SK-N-SH treated with all-trans-retinoic acid at 6 μM for 48 hours (cell line): ENCODE data around the gene DIP2B.

ENCODE experiments used
- GLIS3 ChIP-seq: fragments of 250-450 bp; sonication (Bioruptor Pico); IDR thresholded peaks from 2 replicates; pipeline ENCODE4 v1.5.0; 2020; ENCODE audit warnings: mild to moderate bottlenecking, moderate library complexity
- PATZ1 ChIP-seq: fragments of 250-450 bp; sonication (Bioruptor Pico); IDR thresholded peaks from 2 replicates; pipeline ENCODE4 v1.8.0; 2020; ENCODE audit warnings: mild to moderate bottlenecking, moderate library complexity, borderline replicate concordance
- PPARA ChIP-seq: fragments of 250-450 bp; sonication (Bioruptor Pico); IDR thresholded peaks from 2 replicates; pipeline ENCODE4 v1.5.0; 2020; ENCODE audit warnings: mild to moderate bottlenecking, borderline replicate concordance
- SNAI2 ChIP-seq: fragments of 250-450 bp; sonication (Bioruptor Pico); IDR thresholded peaks from 2 replicates; pipeline ENCODE4 v1.5.0; 2020; ENCODE audit warnings: mild to moderate bottlenecking, moderate library complexity
- TSHZ2 ChIP-seq: fragments of 250-450 bp; sonication (Bioruptor Pico); IDR thresholded peaks from 2 replicates; pipeline ENCODE4 v1.5.0; 2020; ENCODE audit warnings: mild to moderate bottlenecking, moderate library complexity
- ZC3H10 ChIP-seq: fragments of 250-450 bp; sonication (Bioruptor Pico); IDR thresholded peaks from 2 replicates; pipeline ENCODE4 v1.5.1; 2021; ENCODE audit warnings: mild to moderate bottlenecking, moderate library complexity
- ZFP3 ChIP-seq: fragments of 250-450 bp; sonication (Bioruptor Pico); IDR thresholded peaks from 2 replicates; pipeline ENCODE4 v1.5.0; 2020; ENCODE audit warnings: mild to moderate bottlenecking, moderate library complexity
- ZFP30 ChIP-seq: fragments of 450-650 bp; formaldehyde crosslinking; IDR thresholded peaks from 2 replicates; pipeline ENCODE4 v1.5.0; 2022; ENCODE audit warnings: mild to moderate bottlenecking, moderate library complexity
- ZNF565 ChIP-seq: fragments of 450-650 bp; formaldehyde crosslinking; conservative IDR thresholded peaks from 2 replicates; pipeline ENCODE4 v1.5.0; 2020; ENCODE audit warnings: low read depth, mild to moderate bottlenecking, moderate library complexity

GRCh38 chr12:50523772-50524171 lies 19.0 kb downstream of the DIP2B start:
- TF ChIP-seq ZFP3 (CRISPR knock-in tag) (no peak), TSHZ2 (CRISPR knock-in tag) (no peak), PPARA (no peak), GLIS3 (CRISPR knock-in tag) (no peak), ZC3H10 (CRISPR knock-in tag) (no peak), PATZ1 (CRISPR knock-in tag) (no peak), ZNF565 (no peak), ZFP30 (CRISPR knock-in tag) (no peak), SNAI2 (CRISPR knock-in tag) (no peak)
